Aorta (tissue), 5 donors: ENCODE data around the gene IL5. TPM values are rescaled to one million over a fixed set of nuclear protein-coding genes. Genes with fewer than 3 reads are reported as not detected.
"Not testable (repeated sequence)": the region's sequence is repeated elsewhere in the genome, so short reads cannot be mapped to it uniquely, and the experiment has no call there.

Experiments
- ATAC-seq: fragments of 200-7000 bp; cut with Tn5 transposase; one replicate; pipeline ENCODE4 v1.9.1; 2022; ENCODE audit warnings: moderate library complexity; ENCODE audit not compliant: low FRiP score
- DNase-seq, 2 donors: peaks; one replicate each; pipeline ENCODE4 v3.0.0-alpha.2; 2020
- H3K27ac ChIP-seq, 2 donors: one replicate each; pipeline ENCODE4 v1.5.1; 2013; ENCODE audit warnings: low read length in 2 of 2, mild to moderate bottlenecking in 2 of 2, moderate library complexity in 2 of 2, control low read depth in 1 of 2, inconsistent platforms in 1 of 2, low read depth in 1 of 2
- H3K27me3 ChIP-seq, 2 donors: one replicate each; pipeline ENCODE4 v1.6.1; 2013; ENCODE audit warnings: control low read depth in 1 of 2, low read length in 1 of 2, mild to moderate bottlenecking in 1 of 2, moderate library complexity in 1 of 2; ENCODE audit not compliant: insufficient read depth in 2 of 2, control insufficient read depth in 1 of 2
- H3K36me3 ChIP-seq, 2 donors: one replicate each; pipeline ENCODE4 v1.6.1; 2013; ENCODE audit warnings: control low read depth in 1 of 2, low read length in 1 of 2, mild to moderate bottlenecking in 1 of 2; ENCODE audit not compliant: insufficient read depth in 2 of 2, control insufficient read depth in 1 of 2
- H3K4me1 ChIP-seq, 2 donors: one replicate each; pipeline ENCODE4 v1.6.1; 2013; ENCODE audit warnings: low read length in 2 of 2, control low read depth in 1 of 2, mild to moderate bottlenecking in 1 of 2, moderate library complexity in 1 of 2; ENCODE audit not compliant: insufficient read depth in 2 of 2, control insufficient read depth in 1 of 2
- H3K4me3 ChIP-seq, 2 donors: one replicate each; pipeline ENCODE4 v1.5.1; 2013; ENCODE audit warnings: low read length in 2 of 2, control low read depth in 1 of 2, mild to moderate bottlenecking in 1 of 2
- H3K9me3 ChIP-seq: one replicate; pipeline ENCODE4 v1.6.1; 2013; ENCODE audit warnings: mild to moderate bottlenecking, low read length; ENCODE audit not compliant: control insufficient read depth
- WGBS, 2 donors: extraction: QIAGEN DNeasy Blood & Tissue Kit; methylation state at CpG; one replicate each; pipeline ENCODE4 v1.1.7; 2013; 5-methylcytosine and 5-hydroxymethylcytosine counted together
- intact Hi-C, 2 donors: fragments of 100-400 bp; cut with DNase I; formaldehyde crosslinking; loops; one replicate each; pipeline versions ENCODE4 v1.14.2 to v1.15.0; 2022
- long read RNA-seq, 2 donors: library from polyadenylated mRNA; unstranded; transcript quantifications; one replicate each; pipeline ENCODE4 v2.0.0, GENCODE V29; 2020 to 2021
- polyA plus RNA-seq, 2 donors: library from polyadenylated mRNA; stranded (reverse); fragments of 200-250 nt; gene quantifications; one replicate each; pipeline ENCODE4 v1.2.3, GENCODE V29; 2013
- total RNA-seq, 2 donors: library from RNA; stranded (reverse); fragmentation: NEBNext Ultra II Directional; extraction: Animal tissue kit (Norgen Biotek cat#: 25700); gene quantifications; one replicate each; pipeline ENCODE4 v1.2.1, GENCODE V29; 2021
- donor health status: healthy with polysubstance abuse.
- donor health status: Bipolar disorder and iron deficiency.
- donor health status: DM: no; HTN: no; CAD: no.
- donor health status: DM: no; HTN: no; CAD: no.
- donor health status: DM: yes; HTN: yes; CAD: no.

IL5 gene
- total RNA-seq = not detected
- not detected for polyA plus RNA-seq
- long read RNA-seq, donor 1 = 0 reads
- long read RNA-seq, donor 2, partial matches to known transcripts = 0 of 7 reads
- long read RNA-seq, donor 2, other reads (novel, unspliced or antisense) = 7 of 7 reads

DNA sequence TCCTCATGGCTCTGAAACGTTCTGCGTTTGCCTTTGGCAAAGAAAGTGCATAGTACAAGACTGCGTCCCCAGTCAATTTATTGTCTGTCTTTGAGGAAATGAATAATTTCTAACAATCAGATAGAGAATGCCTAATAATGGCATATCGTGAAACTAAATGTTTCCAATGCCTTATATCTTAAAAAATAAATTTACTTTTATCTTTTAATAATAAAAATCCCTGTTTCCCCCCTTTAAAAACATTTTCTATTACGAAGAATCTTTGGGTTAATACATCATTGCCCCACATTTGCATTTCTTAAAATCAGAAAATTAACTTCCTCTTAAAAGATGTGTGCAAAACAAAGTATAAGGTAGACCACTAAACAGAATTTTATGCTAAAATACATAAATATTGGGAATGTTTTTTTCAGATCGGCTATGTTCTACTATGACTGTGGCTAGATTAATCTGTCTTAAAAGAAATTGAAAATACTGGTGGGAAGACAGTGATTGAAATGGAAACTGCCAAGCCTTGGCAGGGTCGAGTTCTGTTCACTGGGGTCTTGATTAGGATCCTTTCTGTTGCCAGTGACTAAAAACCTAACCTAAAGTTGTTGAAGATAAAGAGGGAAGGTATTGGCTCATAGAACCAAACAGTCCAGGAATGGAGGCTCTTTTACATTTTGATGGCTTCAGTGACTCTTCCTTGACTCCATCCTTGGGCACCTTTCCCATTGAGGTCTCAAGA is at the start of gene IL5:
Gene IL5 (minus strand): TSS at position 51 of the 730 bp plus-strand sequence. CDS start 44 bp downstream, at position 7.
- 86 to 88% methylated on average over 7 of the region's 7 CpGs for WGBS, 2 donors
- no peak within 1 kb of the TSS for H3K27ac ChIP-seq
- H3K4me1 ChIP-seq = no peaks in the 10 kb centered on the region
- ATAC-seq = no peak
- intact Hi-C loops = no loop called here
- no peaks in the 10 kb centered on the region for H3K27me3 ChIP-seq
- no peaks in the 10 kb centered on the region for H3K36me3 ChIP-seq
- DNase-seq = no peak
- no peaks in the 10 kb centered on the region for H3K9me3 ChIP-seq
- H3K4me3 ChIP-seq = no peak within 1 kb of the TSS

DNA sequence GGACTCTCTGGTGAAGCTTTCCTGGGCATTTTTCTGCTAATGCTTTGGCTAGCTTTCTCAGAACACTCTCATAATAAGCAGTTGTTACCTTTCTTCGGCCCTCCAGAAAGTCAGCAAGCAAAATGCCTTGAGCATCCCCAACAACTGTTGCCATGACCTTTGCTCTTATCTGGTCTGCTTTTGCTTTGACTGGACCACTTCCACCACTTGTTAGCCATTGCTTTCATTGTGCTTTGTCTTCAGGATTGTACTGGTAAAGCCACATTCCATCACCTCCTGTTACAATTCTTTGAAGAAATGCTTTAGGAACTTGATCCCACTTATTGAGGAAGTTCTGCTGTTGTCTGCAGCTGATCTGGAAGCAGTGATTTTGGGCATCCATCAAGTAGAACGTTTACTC is 49.2 kb upstream of the IL5 start:
- no peak for DNase-seq
- no peaks in the 10 kb centered on the region for H3K9me3 ChIP-seq
- H3K4me1 ChIP-seq = no peaks in the 10 kb centered on the region
- no peak for ATAC-seq
- H3K27ac ChIP-seq = no peak overlapping the region
- H3K4me3 ChIP-seq = no peak overlapping the region
- intact Hi-C loops = no loop called here
- 79 to 83% methylated on average over 2 of the region's 2 CpGs for WGBS, 2 donors
- peaks cover 5% of the 10 kb centered on the region in 2 donors for H3K36me3 ChIP-seq
- no peaks in the 10 kb centered on the region for H3K27me3 ChIP-seq

DNA sequence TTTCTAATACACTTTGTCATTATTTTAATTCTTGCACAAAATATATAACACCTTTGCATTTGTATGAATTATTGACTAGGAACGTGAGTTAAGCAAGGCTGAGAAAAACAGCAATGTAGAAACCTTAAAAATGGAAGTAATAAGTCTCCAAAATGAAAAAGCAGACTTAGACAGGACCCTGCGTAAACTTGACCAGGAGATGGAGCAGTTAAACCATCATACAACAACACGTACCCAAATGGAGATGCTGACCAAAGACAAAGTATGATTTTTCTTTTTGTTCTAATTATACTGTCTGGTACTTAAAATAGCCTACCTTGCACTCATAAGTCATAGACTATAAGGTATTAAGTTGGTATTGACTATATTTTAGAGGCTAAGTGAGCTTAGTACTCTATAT is 47.8 kb upstream of the IL5 start:
- Histone ChIP-seq H3K4me3 (no peak overlapping the region), H3K9me3 (no peaks in the 10 kb centered on the region), H3K27ac (no peak overlapping the region), H3K36me3 (peaks cover 1 to 5% of the 10 kb centered on the region in 2 donors), H3K4me1 (no peaks in the 10 kb centered on the region), H3K27me3 (no peaks in the 10 kb centered on the region)
- no peak for DNase-seq
- no peak for ATAC-seq
- intact Hi-C loops = no loop called here
- 66 to 67% methylated on average over 3 of the region's 3 CpGs for WGBS, 2 donors

DNA sequence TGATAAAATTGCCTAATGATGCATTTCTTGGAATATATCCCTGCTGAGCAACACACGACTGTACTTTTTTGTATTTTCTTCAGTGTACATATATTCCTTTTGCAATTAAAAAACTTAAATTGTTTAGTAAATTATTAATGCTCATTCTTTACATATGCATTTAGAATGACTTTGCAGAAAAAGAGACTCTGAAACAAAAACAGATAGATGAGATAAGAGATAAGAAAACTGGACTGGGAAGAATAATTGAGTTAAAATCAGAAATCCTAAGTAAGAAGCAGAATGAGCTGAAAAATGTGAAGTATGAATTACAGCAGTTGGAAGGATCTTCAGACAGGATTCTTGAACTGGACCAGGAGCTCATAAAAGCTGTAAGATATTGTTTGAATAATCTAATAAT is 46.1 kb upstream of the IL5 start:
- no peaks in the 10 kb centered on the region for H3K9me3 ChIP-seq
- 60 to 79% methylated on average over 1 of the region's 1 CpG for WGBS, 2 donors
- ATAC-seq (no peak), DNase-seq (no peak)
- H3K27ac ChIP-seq = no peak overlapping the region
- intact Hi-C loops = no loop called here
- H3K27me3 ChIP-seq = no peaks in the 10 kb centered on the region
- H3K4me1 ChIP-seq = no peaks in the 10 kb centered on the region
- no peak overlapping the region for H3K4me3 ChIP-seq
- H3K36me3 ChIP-seq = peaks cover 0 to 5% of the 10 kb centered on the region in 2 donors

GRCh38 chr5:132586063-132586462 is 42.7 kb upstream of the IL5 start:
- no peak for DNase-seq
- intact Hi-C loops = no loop called here
- no peak overlapping the region for H3K27ac ChIP-seq
- no peaks in the 10 kb centered on the region for H3K4me1 ChIP-seq
- no peaks in the 10 kb centered on the region for H3K27me3 ChIP-seq
- H3K36me3 ChIP-seq = peaks cover 0 to 5% of the 10 kb centered on the region in 2 donors
- H3K9me3 ChIP-seq = no peaks in the 10 kb centered on the region
- ATAC-seq = no peak
- no peak overlapping the region for H3K4me3 ChIP-seq

DNA sequence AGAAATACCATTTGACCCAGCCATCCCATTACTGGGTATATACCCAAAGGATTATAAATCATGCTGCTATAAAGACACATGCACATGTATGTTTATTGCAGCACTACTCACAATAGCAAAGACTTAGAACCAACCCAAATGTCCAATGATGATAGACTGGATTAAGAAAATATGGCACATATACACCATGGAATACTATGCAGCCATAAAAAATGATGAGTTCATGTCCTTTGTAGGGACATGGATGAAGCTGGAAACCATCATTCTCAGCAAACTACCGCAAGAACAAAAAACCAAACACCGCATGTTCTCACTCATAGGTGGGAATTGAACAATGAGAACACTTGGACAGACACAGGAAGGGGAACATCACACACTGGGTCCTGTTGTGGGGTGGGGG is 41.2 kb upstream of the IL5 start:
- ATAC-seq, DNase-seq, H3K4me1 ChIP-seq, H3K36me3 ChIP-seq, H3K27ac ChIP-seq, H3K27me3 ChIP-seq, intact Hi-C loops, H3K4me3 ChIP-seq, H3K9me3 ChIP-seq: not testable (repeated sequence)
- 97 to 100% methylated on average over 1 to 2 of the region's 2 CpGs for WGBS, 2 donors

GRCh38 chr5:132576123-132576522 is 32.8 kb upstream of the IL5 start:
- no peak overlapping the region for H3K4me3 ChIP-seq
- H3K36me3 ChIP-seq = no peaks in the 10 kb centered on the region
- WGBS, 2 donors = 95 to 98% methylated on average over 1 of the region's 1 CpG
- ATAC-seq (no peak), DNase-seq (no peak)
- H3K27ac ChIP-seq = no peak overlapping the region
- intact Hi-C loops = no loop called here
- H3K9me3 ChIP-seq = no peaks in the 10 kb centered on the region
- H3K27me3 ChIP-seq = no peaks in the 10 kb centered on the region
- H3K4me1 ChIP-seq = no peaks in the 10 kb centered on the region

DNA sequence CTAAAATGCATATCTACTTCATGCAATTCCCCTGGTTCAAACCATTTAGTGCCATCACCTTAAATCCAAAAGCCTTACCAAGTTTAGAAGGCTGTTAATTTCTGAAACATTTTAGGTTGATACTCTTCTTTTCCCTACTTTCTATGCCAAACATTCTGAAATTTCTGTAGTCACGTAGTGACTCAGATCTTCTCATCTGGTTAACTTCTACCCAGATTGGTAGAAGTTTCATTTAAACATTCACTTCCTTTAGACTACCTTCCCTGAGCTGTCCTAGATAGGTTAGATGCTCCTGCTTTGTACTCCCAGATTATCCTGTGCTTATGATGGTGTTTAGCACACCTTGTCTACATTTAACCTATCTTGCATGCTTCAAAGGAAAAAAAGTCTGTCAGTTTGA is 23.3 kb upstream of the IL5 start:
- H3K4me1 ChIP-seq = no peaks in the 10 kb centered on the region
- 86 to 88% methylated on average over 1 of the region's 1 CpG for WGBS, 2 donors
- ATAC-seq = no peak
- H3K27me3 ChIP-seq = no peaks in the 10 kb centered on the region
- no peak overlapping the region for H3K27ac ChIP-seq
- intact Hi-C loops = no loop called here
- no peaks in the 10 kb centered on the region for H3K9me3 ChIP-seq
- DNase-seq = no peak
- peaks cover 0 to 4% of the 10 kb centered on the region in 2 donors for H3K36me3 ChIP-seq
- H3K4me3 ChIP-seq = no peak overlapping the region

- H3K4me3 ChIP-seq, ATAC-seq, intact Hi-C loops, H3K27me3 ChIP-seq, H3K36me3 ChIP-seq, H3K27ac ChIP-seq, H3K9me3 ChIP-seq, H3K4me1 ChIP-seq, DNase-seq: not testable (repeated sequence)
- 98 to 100% methylated on average over 2 of the region's 2 CpGs for WGBS, 2 donors
These were observed 21.2 kb upstream of the IL5 start for GRCh38 chr5:132564555-132564954.
